Measurements from ENCODE around the gene ENPP3.
"Not testable (repeated sequence)": the region's sequence is repeated elsewhere in the genome, so short reads cannot be mapped to it uniquely, and the experiment has no call there.

ENPP3 gene

DNA sequence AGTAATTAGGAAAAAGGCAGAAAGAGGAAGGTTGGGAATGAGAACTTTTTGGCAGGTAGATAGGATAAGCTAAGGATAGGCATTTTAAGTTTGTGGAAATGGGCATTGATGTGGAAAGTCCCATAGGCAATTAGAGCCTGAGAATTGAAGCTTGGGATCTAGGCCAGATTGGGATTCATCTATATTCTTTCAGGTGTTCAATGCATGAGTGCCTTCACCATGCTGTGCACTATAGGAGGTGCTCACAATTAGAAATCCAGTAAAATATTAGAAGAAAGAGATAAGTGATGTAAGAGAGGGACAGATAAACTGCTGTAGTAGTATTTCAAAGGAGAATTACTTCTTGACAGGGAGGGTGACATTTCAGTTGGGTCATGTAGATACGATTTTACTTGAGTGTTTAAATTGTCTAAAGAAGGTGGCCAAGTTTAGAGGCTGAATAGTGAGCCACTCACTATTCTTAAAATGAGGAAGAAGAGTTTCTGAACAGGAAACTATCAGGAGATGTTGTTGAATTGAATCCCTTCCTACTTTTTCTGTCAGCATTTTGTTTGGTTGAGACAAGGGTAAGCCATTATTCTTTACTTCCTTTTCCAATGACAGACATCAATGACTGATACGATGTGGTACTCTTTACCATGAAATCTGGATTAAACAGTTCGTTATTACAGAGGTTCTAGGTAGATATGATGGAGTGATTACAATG, 104.7 kb downstream of the ENPP3 start:
- no peak for DNase-seq

DNA sequence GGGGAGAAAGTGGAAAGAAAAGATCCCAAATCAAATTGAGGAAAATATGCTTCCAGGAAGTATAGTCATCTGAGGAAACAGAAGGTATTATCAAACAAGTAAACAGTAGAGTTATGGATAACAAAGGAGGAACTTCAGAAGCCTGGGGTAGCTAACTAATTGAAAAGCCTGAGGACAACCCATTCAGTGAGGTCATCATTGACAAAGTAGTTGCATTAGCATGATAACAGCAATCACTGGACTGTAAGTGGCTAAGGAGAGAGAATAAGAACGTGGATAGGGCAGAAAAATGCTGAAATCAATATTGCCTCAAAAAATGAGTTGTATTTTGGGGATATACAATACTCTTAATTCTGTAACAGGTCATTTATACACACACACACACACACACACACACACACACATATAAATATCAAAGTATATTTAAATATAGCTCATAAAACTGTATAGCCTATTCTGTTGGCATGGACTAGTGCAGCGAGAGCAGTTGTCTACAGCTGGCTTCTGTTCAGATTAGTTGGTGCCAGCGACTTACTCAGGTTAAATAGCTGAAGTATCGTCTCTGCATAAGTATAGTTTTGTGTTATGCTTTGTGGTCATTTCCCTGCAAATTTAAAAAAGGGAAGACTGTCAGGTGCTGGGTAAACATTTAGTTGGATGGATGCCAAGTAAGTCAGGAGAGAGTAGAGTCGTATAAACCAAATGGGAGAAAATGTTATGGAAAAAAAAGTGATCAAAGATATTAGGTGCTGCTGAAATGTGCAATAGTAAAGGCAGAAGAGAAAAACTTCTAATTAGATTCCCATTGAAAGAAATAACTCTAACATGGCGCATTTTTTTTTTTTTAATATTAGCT, 107.6 kb downstream of the ENPP3 start:
- peak; percentile 11 for DNase-seq

- DNase-seq, result no peak
Measured at GRCh38 chr6:131745476-131745875, 108.4 kb downstream of the ENPP3 start.

DNA sequence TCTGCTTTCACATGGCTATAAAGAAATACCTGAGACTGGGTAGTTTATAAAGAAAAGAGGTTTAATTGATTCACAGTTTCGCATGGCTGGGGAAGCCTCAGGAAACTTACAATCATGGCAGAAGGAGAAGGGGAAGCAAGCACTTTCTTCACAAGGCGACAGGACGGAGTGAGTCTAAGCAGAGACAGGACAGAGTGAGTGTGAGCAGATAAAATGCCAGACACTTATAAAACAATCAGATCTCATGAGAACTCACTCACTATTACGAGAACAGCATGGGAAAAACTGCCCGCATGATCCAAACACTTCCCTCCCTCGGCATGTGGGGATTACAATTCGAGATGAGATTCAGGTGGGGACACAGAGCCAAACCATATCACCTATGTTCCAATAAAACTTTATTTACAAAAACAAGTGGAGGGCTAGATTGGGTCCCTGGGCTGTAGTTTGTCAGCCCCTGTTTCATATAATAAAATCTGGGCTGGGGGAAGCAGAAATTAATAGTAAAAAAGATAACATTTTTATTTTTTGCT, 110.8 kb downstream of the ENPP3 start:
- no peak for DNase-seq

DNA sequence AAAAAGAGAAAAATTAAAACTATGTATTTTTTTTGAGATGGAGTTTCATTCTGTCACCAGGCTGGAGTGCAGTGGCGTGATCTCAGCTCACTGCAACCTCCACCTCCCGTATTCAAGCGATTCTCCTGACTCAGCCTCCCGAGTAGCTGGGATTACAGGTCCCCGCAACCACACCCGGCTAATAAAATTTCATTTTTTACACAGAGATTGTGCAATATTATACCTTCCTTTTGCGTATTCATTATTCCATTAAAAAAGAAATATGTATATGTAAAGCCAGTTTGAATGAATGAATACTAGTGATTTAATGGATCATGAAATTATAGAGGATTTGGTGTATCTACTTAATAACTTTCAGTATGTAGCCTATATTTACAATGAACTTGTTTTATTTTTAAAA, 111.9 kb downstream of the ENPP3 start:
- no peak for DNase-seq

DNA sequence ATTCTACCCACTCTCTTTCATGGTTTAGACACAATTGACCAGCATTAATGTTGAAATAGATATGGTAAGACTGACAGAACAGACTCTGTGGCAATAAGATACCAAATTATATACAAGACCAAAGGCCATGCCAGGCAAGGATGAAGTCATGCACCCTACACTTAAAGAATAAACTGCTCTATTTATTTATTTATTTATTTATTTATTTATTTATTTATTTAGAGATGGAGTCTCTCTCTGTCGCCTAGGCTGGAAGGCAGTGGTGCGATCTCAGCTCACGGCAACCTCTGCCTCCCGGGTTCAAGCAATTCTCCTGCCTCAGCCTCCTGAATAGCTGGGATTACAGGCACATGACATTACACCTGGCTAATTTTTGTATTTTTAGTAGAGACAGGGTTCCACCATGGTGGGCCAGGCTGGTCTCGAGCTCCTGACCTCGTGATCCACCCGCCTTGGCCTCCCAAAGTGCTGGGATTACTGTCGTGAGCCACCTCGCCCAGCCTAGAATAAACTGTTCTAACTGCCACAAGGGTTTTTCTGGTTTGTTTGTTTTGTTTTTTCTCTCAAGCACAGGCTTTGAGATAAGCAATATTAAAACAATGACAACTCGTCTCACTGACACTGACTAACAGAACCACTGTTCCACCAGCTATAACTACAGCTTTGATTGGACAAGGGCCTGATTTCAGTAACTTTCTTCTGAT, 114.1 kb downstream of the ENPP3 start:
- DNase-seq, result not testable (repeated sequence)

DNA sequence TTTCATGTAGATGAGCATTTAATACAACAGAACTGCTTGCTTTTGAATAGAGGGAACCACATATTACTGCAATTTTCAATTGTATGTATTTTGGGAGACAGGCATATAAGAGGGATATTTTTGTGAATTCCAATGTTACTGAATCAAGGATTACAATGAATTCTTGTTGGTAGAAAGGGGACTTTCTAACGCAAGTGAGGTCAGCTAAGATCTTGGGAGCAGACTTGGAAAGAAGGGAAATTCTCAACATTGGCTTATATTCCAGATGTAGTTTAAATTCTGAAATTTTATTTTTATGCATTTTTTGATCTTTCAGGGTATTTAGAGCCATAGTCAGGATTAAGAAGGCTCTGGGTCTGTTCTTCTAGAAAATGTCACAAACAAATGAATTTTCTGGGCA, 117.0 kb downstream of the ENPP3 start:
- DNase-seq, result no peak

GRCh38 chr6:131754715-131755567, 117.8 kb downstream of the ENPP3 start:
- DNase-seq, result no peak

GRCh38 chr6:131755597-131755996, 118.5 kb downstream of the ENPP3 start:
- no peak for DNase-seq

DNA sequence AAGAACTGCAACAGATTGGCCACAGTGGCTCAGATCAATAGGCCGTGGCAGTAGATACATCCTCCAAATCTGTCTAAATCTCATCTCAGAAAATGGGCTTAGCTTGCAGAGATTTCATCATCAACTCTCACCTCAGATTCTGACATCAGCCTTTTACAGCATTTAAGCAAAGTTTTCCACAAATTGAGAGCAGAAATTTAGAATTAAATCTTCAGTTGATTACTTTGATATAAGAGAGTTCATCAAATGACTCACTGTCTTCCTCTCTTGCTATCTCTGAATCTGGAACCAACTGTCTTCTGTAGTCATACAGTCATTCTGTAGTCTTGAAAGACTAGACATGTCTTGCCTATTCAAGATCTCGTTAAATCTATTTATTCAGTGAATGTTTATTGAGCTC, 118.9 kb downstream of the ENPP3 start:
- DNase-seq, result no peak

- DNase-seq, result no peak
Measured at GRCh38 chr6:131758920-131759319, 121.8 kb downstream of the ENPP3 start.

GRCh38 chr6:131761060-131761761, 124.1 kb downstream of the ENPP3 start:
- no peak for DNase-seq

- no peak for DNase-seq
Measured at GRCh38 chr6:131761762-131762067, 124.6 kb downstream of the ENPP3 start.

DNA sequence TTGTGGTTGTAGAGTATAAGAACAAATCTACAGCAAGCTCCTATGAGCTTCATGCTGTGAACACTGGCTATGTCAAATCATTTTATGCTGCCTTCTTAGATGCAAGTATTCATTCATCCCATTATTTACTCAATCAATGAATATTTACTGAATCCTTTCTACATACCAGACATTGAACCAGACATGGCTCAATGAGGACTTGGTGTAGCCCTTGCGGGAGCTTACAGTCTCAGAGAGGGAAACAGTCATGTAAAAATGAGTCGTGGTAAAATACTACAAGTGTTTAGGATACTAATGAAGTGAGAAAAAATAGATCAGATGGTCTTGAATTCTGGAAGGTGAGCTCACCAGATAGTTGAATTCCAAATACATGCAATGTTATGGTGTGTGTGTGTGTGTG, 125.9 kb downstream of the ENPP3 start:
- no peak for DNase-seq

GRCh38 chr6:131763749-131764148, 126.6 kb downstream of the ENPP3 start:
- no peak for DNase-seq

DNA sequence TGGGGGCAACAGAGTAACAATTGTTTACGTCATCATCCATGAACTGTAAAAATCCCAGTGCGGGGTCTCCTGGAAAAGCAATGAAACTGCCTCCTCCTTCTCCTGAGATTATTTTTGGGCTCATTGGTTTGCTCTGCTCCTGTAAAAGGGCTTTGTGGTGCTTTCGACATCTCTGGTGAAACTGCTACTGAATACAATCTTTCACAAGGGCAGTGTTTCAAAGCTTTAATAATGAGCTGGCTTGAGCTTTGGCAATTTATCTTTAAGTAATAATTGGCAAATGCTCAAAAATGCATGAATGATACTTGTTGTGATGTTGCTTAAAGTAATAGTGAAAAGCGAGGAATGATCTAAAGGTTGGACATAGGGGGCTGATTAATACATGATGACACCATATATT, 127.2 kb downstream of the ENPP3 start:
- DNase-seq, result no peak

- no peak for DNase-seq
Measured at GRCh38 chr6:131765081-131765803, 128.1 kb downstream of the ENPP3 start.

GRCh38 chr6:131765804-131766135, 128.7 kb downstream of the ENPP3 start:
- no peak for DNase-seq

- no peak for DNase-seq
Measured at GRCh38 chr6:131766631-131767030, 129.5 kb downstream of the ENPP3 start.

DNA sequence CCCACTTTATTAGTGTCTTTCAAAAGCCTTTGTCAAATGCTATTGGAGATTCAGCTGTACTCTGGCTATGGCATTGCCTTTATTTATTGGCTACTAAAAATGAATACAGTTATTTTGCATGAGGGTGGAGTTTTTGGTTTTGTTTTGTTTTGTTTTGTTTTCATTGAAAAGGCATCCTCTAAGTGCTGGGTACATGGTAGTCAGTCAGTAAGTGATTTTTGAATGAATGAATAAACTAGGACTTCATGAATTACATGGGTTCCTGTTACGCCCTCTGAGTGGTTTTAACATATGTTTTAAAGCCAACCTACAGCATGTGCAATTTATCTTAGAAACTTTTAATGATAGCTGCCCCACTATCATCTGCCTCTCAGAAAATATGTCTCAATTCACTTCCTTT, 131.9 kb downstream of the ENPP3 start:
- no peak for DNase-seq

GRCh38 chr6:131769385-131770141, 132.5 kb downstream of the ENPP3 start:
- DNase-seq, result no peak
